Ectodermal cell (in vitro differentiated cells): ENCODE measurements around the gene KRTAP20-4. TPM values are rescaled to one million over a fixed set of nuclear protein-coding genes. Genes with fewer than 3 reads are reported as not detected.

ENCODE experiments used
- H3K27ac ChIP-seq: 2 replicates; pipeline ENCODE4 v1.7.0; 2013; ENCODE audit warnings: mild to moderate bottlenecking, low read depth, low read length; ENCODE audit not compliant: insufficient read depth, poor library complexity, severe bottlenecking
- H3K27me3 ChIP-seq: 2 replicates; pipeline ENCODE4 v1.7.0; 2013; ENCODE audit warnings: mild to moderate bottlenecking, low read length; ENCODE audit not compliant: insufficient read depth, control insufficient read depth, poor library complexity, severe bottlenecking
- H3K36me3 ChIP-seq: one replicate; pipeline ENCODE4 v1.7.0; 2013; ENCODE audit warnings: low read length; ENCODE audit not compliant: control insufficient read depth, insufficient read depth
- H3K4me1 ChIP-seq: one replicate; pipeline ENCODE4 v1.7.0; 2013; ENCODE audit warnings: low read length; ENCODE audit not compliant: control insufficient read depth, insufficient read depth
- H3K4me3 ChIP-seq: 2 replicates; pipeline ENCODE4 v1.7.0; 2013; ENCODE audit warnings: low read depth, low read length, control low read depth; ENCODE audit not compliant: insufficient read depth
- H3K9me3 ChIP-seq: 2 replicates; pipeline ENCODE4 v1.7.0; 2013; ENCODE audit warnings: mild to moderate bottlenecking, low read length, moderate library complexity; ENCODE audit not compliant: control insufficient read depth
- WGBS, 2 experiments: methylation state at CpG; one replicate each; pipeline ENCODE4 v1.1.7; 2013; ENCODE audit warnings: missing lambda C conversion rate in 2 of 2; 5-methylcytosine and 5-hydroxymethylcytosine counted together
- polyA plus RNA-seq, 4 experiments: library from polyadenylated mRNA; stranded (reverse); fragments of 50-300 nt; gene quantifications; one replicate each; pipeline ENCODE4 v1.2.3, GENCODE V29; 2013

KRTAP20-4 gene
- not detected for polyA plus RNA-seq (2013, experiment 1 of 4)
- not detected for polyA plus RNA-seq (2013, experiment 2 of 4)
- not detected for polyA plus RNA-seq (2013, experiment 3 of 4)
- polyA plus RNA-seq (2013, experiment 4 of 4), result not detected

GRCh38 chr21:30620522-30620921 lies at the start of gene KRTAP20-4:
KRTAP20-4 (plus strand) TSS chr21:30620627.
- Histone ChIP-seq H3K27me3 (no peaks in the 10 kb centered on the region), H3K4me3 (no peak within 1 kb of the TSS), H3K36me3 (no peaks in the 10 kb centered on the region), H3K9me3 (no peaks in the 10 kb centered on the region), H3K4me1 (no peaks in the 10 kb centered on the region), H3K27ac (no peak within 1 kb of the TSS)
- 95 to 100% methylated on average over 2 to 3 of the region's 3 CpGs for WGBS, 2 experiments

DNA sequence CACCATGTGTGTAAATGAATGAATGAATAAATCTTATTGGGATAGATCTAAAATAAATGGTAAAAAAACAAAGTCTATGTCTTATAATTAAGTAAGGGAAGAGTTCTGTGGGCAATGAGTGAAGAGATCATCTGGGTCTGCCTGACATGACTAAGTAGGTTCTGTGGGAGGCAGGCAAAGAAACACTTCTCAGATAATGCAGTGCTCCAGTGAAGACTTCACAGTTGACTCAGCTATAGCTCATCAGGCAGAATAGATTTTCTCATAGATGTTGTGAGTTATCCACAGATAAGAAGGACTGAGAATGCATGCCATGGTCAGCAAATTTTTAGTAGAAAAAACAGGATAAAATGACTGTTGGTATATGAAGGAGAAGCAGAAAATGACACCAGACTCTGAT lies 42.7 kb upstream of the KRTAP20-4 start:
- H3K9me3 ChIP-seq, result no peaks in the 10 kb centered on the region
- H3K27me3 ChIP-seq, result no peaks in the 10 kb centered on the region
- no peak overlapping the region for H3K4me3 ChIP-seq
- H3K27ac ChIP-seq, result no peak overlapping the region
- no peaks in the 10 kb centered on the region for H3K36me3 ChIP-seq
- peaks cover 12% of the 10 kb centered on the region for H3K4me1 ChIP-seq

- H3K36me3 ChIP-seq, result no peaks in the 10 kb centered on the region
- H3K4me3 ChIP-seq, result no peak overlapping the region
- WGBS, 2 experiments, result 71 to 83% methylated on average over 1 of the region's 1 CpG
- no peaks in the 10 kb centered on the region for H3K9me3 ChIP-seq
- H3K27ac ChIP-seq, result peak overlapping the region; percentile 47
- no peaks in the 10 kb centered on the region for H3K27me3 ChIP-seq
- peaks cover 12% of the 10 kb centered on the region for H3K4me1 ChIP-seq
Measured at GRCh38 chr21:30579346-30579745, 41.1 kb upstream of the KRTAP20-4 start.

- Histone ChIP-seq H3K27ac (no peak overlapping the region), H3K9me3 (no peaks in the 10 kb centered on the region)
Measured at GRCh38 chr21:30580132-30580531, 40.3 kb upstream of the KRTAP20-4 start.

DNA sequence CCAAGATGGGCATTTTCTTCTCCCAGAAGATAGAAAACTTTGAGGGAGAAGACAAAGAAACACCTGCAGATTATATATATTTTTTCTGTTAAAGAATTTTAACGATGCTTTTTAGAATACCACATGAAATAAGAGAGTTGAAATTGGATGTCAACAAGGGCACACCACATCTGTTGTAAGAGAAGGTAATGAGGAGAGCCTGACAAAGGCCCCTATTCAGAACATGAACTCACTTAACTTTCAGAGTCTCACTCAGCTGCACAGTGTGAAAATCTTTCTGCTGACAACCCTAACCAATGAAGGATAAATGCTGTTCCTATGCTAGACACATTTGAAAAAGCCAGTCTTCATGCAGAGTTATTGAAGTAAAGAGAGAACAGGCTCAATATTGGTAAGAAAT lies 37.6 kb upstream of the KRTAP20-4 start:
- Histone ChIP-seq H3K27ac (no peak overlapping the region), H3K9me3 (no peaks in the 10 kb centered on the region)
- WGBS, 2 experiments, result 100% methylated on average over 1 of the region's 1 CpG; no CpG with 5 or more reads in 1 of the 2 experiments

More at GRCh38 chr21:30580132-30580531, 40.3 kb upstream of the KRTAP20-4 start:
- Histone ChIP-seq H3K4me1 (peaks cover 12% of the 10 kb centered on the region), H3K4me3 (no peak overlapping the region), H3K27me3 (no peaks in the 10 kb centered on the region), H3K36me3 (no peaks in the 10 kb centered on the region)
- WGBS, 2 experiments, result 75 to 76% methylated on average over 3 of the region's 3 CpGs

DNA sequence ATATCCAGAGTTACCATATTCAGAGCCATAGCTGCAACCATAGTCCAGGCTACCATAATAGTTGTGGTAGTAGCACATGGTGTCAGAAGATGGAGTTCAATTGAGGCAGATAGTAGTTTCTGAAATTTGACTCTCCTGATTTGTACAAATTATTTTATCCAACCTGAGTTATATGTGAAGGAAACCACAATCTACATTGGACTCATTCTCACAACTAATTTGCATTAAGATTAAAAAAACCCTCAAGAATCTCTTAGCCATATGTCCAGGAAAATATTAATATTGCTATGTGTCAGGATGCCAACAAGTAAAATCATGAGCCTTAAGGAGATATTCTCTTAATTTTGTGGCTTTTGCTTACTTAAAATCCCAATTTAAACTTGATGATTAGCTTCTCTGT lies 30.1 kb upstream of the KRTAP20-4 start, which contains the start of gene KRTAP22-2:
Gene KRTAP22-2, minus strand, starts transcription at position 101 of the 400 bp plus-strand sequence.
- no peaks in the 10 kb centered on the region for H3K36me3 ChIP-seq
- H3K27ac ChIP-seq, result no peak within 1 kb of the TSS

More for the DNA sequence above, 37.6 kb upstream of the KRTAP20-4 start:
- H3K36me3 ChIP-seq, result no peaks in the 10 kb centered on the region
- H3K27me3 ChIP-seq, result no peaks in the 10 kb centered on the region
- no peak overlapping the region for H3K4me3 ChIP-seq
- H3K4me1 ChIP-seq, result peaks cover 12% of the 10 kb centered on the region

GRCh38 chr21:30592140-30592539 lies 28.3 kb upstream of the KRTAP20-4 start, which contains the start of gene KRTAP6-3:
KRTAP6-3 (plus strand) TSS chr21:30592440; CDS start chr21:30592446, 6 bp downstream.
- no peaks in the 10 kb centered on the region for H3K36me3 ChIP-seq
- H3K27ac ChIP-seq, result no peak within 1 kb of the TSS
- 94 to 97% methylated on average over 4 of the region's 4 CpGs for WGBS, 2 experiments
- H3K27me3 ChIP-seq, result no peaks in the 10 kb centered on the region
- H3K9me3 ChIP-seq, result no peaks in the 10 kb centered on the region
- no peaks in the 10 kb centered on the region for H3K4me1 ChIP-seq
- no peak within 1 kb of the TSS for H3K4me3 ChIP-seq

More for the DNA sequence above, 30.1 kb upstream of the KRTAP20-4 start, which contains the start of gene KRTAP22-2:
- Histone ChIP-seq H3K9me3 (no peaks in the 10 kb centered on the region), H3K4me3 (no peak within 1 kb of the TSS), H3K4me1 (no peaks in the 10 kb centered on the region), H3K27me3 (no peaks in the 10 kb centered on the region)

DNA sequence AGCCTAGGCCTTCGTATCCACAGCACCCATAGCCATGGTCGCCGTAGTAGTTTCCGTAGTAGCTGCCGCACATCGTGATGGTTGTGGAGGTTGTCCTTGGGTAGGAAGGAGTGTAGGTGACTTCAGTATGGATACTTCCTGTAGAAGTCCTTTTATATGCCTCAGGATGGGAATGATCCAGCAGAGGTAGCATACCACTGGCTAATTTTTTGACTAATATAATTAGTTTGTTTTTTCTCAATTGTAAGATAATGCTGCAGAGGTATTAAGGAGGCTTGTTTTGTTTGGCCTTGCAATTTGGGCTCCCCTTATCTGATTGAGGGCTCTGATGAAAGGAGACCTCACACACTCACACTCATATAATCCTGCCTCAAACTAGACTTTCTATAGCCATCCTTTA lies 21.6 kb upstream of the KRTAP20-4 start, which contains the start of gene KRTAP6-2:
Gene KRTAP6-2, minus strand, starts transcription at position 101 of the 400 bp plus-strand sequence. Its CDS starts 28 bp downstream, at position 73.
- Histone ChIP-seq H3K4me1 (no peaks in the 10 kb centered on the region), H3K27ac (no peak within 1 kb of the TSS), H3K27me3 (no peaks in the 10 kb centered on the region), H3K4me3 (no peak within 1 kb of the TSS), H3K9me3 (no peaks in the 10 kb centered on the region), H3K36me3 (no peaks in the 10 kb centered on the region)
- WGBS, 2 experiments, result 94 to 98% methylated on average over 6 of the region's 6 CpGs

DNA sequence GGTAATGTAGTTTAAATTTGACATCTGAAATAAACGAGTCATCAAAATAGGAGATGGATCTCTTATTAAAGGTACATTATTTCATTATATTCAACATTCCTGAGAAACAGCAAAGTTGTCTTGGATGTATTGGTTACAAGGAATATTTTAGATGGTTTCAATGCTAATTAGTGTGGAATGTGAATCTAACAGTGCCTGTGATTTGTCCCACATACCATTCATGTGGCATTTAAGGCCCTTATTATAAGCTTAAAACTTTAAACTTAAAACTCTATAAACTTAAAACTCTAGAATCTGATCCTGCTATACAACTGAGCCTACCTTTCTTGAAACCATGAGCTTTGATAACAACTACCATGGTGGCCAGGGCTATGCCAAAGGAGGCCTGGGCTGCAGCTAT lies 19.6 kb upstream of the KRTAP20-4 start, which contains the start of gene KRTAP22-1:
Gene KRTAP22-1, plus strand, starts transcription at position 301 of the 400 bp plus-strand sequence.
- Histone ChIP-seq H3K27ac (no peak within 1 kb of the TSS), H3K4me3 (no peak within 1 kb of the TSS), H3K27me3 (no peaks in the 10 kb centered on the region), H3K36me3 (no peaks in the 10 kb centered on the region), H3K9me3 (no peaks in the 10 kb centered on the region), H3K4me1 (no peaks in the 10 kb centered on the region)
- 63% methylated on average over 1 of the region's 1 CpG; no CpG with 5 or more reads in 1 of the 2 experiments for WGBS, 2 experiments

DNA sequence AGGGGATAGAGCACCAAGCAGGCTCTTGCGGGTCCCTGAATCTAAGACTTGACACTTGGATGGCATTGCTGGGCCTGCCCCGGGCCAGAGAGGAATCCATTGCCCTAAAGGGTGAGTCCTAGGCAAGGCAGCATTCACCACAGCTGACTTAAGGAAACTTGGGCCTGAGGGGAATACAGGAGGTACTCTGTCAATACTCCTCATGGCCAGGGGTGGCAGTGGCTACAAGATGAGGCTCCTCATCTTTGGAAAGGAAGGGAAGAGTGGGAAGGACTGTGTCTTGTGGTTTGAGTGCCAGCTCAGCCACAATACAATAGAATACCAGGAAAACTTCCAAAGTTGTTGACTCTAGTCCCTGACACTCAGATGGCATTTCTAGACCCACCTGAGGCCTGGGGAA lies 14.5 kb upstream of the KRTAP20-4 start:
- no peak overlapping the region for H3K4me3 ChIP-seq
- H3K36me3 ChIP-seq, result no peaks in the 10 kb centered on the region
- no peaks in the 10 kb centered on the region for H3K4me1 ChIP-seq
- no peaks in the 10 kb centered on the region for H3K9me3 ChIP-seq
- no peak overlapping the region for H3K27ac ChIP-seq
- no peaks in the 10 kb centered on the region for H3K27me3 ChIP-seq
- WGBS, 2 experiments, result 92 to 93% methylated on average over 2 of the region's 2 CpGs
